AG08396 (cell line): Measurements from ENCODE around the gene NOTCH1.
A peak's percentile ranks its signal among the peaks of the same experiment; 100 is the strongest.

Source experiments
- DNase-seq: peaks from one replicate; pipeline ENCODE4 v3.0.0; 2012; ENCODE audit warnings: low spot score, mixed read lengths

The NOTCH1 gene

DNA sequence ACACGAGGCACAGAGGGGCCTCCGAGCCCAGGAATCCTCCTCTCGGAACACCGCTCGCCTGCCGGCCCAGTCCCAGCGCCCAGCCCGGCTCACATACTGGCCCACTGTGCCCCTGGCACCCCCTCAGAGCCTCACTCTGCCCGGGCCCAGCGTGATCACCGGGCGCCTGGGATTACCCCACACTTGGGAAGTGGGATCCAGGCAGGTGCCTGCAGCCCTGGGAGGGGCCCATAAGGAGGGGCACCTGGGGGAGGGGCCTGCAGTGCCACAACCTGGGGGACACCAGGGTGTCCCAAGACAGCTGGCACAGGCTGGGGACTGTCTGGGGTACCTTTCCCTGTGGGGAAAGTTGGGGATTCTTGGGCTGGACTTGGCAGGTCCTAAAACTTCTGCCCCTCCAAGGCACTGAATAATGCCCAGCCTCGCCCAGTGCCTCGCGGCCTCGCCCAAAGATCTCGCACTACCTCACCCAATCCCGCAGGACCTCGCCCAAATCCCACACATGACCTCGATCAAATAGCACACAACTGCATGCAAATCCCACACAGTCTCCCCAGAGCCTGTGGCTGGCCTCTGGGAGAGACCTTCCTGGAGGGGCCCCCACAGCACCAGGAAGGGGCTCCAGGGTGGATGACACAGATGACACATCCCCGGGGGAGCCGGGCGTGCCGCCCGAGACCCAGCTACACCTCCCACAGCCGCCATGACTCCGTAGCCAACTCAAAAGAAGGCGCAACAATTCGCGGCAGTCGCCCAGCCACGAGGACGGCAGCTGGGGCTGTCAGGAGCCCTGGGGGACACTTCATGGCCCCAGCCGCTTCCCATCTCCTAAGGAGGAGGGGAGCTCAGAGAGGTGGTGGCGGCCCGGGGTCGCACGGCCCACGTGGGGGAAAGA is 13.7 kb downstream of the NOTCH1 start:
- DNase-seq: no peak

DNA sequence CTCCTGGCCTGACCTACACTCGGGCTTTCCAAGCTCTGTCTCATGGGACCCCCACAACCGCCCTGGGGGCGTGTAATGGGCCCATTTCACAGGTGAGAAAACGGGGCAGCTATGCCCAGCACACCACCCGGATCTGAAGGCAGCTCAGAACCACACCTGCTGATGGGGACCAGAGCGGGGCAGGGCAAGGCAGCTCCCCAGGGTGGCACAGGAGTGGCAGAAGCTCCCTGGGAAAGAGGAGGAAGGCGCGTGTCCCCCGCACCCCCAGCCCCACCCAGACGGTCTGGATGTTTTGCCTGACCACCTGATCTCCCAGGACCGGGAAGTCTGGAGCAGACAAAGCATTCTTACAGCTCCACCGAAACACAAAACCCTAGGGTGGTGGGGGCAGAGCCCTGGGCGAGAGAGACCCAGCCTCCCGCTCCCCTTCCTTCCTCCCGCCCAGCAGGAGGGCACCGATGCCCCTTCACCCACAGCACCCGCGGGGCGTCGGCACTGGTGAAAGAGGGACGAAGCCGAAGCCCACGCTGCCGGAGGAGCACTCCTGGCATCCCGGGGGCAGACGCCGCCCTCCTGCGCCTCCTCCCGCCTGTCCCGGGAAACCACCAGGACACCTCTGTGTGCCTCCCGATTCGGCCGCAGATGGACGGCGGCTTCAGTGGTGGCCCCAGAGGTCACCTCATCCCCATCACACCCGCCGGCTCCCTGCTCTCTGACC is 14.5 kb downstream of the NOTCH1 start:
- DNase-seq: no peak

GRCh38 chr9:136530461-136531089 is 15.3 kb downstream of the NOTCH1 start:
- DNase-seq: no peak

DNA sequence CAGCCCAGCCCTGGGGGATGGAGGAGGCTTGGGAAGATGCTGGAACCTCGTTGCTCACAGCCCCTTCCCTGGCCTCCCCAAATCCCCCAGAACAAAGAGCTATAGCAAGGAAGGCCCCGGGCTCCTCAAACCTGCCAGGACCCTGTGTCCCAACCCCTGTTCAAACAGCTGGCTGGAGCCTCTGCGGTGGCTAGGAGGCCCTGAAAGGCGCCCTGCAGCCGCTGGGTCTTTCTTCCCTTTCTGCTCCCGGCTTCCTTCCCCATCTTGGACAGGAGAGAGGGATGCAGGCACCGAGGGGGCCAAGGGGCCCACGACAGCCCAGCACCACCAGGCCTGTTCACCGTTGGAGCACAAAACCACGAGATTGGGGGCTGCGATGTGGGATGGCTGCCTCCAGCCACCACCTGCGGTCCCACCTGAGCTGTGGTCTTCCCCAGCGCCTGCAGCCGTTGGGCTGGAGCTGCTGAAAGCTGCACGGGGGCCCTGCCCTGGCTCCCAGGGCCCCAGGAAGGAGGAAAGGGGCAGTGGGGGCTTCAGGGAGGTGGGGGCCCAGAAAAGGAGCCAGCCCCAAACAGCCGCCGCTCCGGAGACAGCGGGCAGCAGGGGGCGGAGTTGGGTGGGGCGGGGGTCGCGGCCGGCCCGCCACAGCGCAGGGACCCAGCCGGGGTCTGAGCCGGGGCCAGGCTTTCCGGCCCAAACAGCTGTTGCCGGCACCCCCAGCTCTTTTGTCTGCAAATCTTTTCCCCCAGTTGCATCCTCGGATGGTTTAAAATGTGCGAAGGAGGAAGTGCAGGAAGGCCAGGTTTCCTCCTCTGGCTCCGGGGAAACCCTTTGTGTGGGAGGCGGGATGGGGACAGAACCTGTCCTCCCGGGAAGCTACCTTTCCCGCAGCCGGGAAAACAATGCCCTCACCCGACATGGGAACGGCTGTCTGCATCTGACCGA is 16.1 kb downstream of the NOTCH1 start:
- no peak for DNase-seq

GRCh38 chr9:136528716-136529341 is 17.0 kb downstream of the NOTCH1 start:
- no peak for DNase-seq

DNA sequence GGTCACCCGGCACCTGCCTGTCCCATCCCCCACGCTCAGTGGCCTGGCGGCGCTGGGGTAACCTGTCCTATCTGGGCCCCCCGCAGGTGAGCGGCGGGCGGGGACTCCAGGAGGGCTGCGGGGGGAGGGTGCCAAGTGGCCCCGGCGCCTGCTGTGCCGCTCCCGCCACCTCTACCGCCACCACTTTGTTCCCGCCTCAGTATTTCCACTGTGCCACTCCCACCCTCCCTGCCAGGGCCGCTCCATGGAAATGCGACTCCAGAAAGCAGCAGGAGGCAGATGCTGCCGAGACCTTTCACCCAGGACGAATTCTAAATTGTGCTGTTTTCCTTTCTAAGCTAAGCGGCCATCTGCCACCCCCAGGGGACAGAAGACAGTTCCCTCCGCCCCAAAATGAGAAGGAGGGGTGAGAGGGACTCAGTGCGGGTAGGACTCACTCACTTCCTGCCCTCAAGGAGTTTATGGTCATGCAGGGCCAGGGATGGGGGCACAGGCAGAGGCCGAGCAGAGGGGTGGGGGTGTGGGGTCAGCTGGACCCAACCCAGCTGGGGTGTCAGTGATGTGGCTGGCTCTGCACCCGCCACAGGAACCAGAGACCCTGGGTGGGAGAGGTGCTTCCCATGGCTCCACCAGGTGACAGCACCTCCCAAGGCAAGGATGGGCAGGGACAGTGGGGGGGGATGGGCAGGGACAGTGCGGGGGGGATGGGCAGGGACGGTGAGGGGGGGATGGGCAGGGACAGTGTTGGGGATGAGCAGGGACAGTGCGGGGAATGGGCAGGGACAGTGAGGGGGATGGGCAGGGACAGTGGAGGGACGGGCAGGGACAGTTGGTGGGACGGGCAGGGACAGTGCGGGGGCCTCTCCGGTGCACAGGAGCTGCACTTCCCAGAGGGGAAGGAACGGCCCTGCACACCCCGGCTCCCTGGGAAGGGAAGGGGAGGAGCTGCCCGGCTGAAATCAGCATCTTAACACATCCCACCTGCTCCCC is 17.8 kb downstream of the NOTCH1 start:
- peak; percentile 85 for DNase-seq

DNA sequence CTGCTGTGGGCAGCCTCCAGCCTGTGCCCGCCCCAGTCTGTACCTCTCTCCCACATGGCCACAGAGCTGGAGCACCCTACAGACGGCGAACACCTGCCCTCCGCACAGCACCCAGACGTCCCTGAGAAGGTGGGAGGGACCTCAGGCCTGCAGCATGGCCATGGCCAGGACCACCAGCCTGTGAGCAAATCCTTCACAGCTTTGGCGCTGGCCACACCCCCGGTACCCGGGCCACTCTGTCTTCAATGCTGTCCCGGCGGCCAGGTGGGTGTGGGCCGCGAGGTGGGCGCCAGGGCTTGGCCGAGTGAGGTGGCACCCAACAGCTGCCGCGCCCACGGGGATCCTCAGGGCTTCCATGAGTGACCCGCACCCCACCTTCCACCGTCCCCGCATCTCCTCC is 18.7 kb downstream of the NOTCH1 start:
- no peak for DNase-seq

DNA sequence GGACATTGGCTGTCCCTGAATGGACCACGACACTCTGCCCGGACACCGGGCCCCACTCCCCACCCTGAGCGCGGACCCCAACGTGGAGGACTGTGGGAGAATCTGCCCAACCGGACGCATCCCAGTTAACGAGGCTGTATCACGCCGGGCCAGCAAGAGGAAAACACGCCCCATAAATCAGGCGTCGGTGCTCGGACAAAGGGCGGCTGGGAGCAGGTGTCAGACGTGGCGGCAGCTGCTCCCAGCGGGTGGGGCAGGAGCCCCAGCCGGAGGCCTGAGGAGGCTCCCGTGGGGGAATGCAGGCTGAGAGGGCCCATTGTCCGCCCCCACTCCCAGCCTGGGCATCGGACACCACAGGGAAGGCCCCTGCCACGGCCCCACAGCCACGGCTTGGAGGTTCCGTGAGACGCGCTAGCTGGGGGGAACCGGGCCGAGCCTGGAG is 19.2 kb downstream of the NOTCH1 start:
- DNase-seq: no peak

DNA sequence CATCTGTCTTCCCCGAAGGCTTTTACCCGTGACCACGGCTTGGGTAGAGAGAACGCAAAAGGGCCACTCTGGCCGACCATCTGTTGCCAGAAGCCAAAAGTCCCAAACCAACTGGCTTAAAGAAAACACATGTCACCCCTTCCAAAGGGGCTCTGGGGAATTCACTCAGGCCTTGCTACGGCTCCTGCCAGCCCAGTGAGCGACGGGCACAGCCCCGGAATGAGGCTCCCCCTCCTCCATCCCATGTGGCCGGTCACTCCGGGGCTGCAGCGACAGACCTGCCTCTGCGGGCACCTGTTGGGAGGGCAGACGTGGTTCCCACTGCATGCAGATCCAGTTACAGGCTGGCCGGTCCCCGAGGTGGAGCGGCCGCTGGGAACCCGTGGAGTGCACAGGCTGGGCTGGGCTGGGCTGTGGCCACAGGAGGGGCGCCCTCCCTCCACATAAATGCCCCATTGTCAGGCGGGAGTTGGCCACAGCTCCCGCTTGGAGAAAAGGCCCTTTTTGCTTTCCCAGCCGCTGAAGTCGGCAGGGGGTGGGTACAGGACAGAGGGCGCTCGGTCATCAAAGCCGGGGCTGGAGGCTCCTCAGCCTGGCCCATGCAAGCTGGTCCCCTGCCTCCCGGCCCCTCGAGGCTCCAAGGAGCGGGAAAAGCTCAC is 19.9 kb downstream of the NOTCH1 start:
- DNase-seq: no peak

DNA sequence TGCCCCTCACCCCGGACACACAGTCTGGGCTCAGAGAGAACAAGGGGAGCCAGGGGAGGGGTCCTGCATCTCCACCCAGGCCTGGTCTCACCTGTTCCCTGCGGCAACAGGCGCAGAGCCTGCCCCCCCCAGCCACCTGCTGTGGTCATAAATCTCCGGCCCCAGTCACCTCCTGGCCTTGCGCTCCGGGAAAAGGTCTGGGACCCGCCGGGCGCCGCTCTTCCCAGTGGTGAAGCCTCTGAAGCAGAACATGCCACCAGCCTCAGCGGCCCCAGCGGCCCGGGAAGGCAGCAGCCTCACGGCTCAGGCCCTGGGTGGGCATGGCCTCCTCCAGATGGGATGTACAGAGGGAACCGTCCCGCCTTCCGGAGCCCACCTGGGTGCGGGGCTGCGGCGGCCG is 20.6 kb downstream of the NOTCH1 start:
- DNase-seq: no peak

GRCh38 chr9:136522314-136523237 is 23.3 kb downstream of the NOTCH1 start:
- DNase-seq: no peak

DNA sequence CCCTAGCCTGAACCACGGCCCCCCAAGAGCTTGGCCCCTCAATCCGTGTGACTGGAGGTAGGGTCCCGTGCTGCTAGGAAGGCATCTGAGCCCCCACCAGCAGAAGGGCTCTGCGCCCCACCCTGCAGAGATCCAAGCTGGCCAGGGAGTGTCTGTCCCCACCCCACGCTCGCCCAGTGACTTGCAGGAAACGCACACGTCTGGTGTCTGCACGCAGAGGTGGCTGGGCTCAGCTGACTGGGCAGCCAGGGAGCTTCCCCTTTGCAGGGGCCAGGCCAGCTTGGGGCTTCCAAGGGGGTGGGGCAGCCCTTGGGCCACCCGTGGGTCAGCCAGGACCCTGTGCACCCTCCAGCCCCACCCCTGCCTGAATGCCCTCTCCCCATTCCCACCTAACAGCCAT is 24.3 kb downstream of the NOTCH1 start:
- no peak for DNase-seq

GRCh38 chr9:136520053-136520540 is 25.8 kb downstream of the NOTCH1 start:
- DNase-seq: no peak

GRCh38 chr9:136519263-136520052 is 26.4 kb downstream of the NOTCH1 start:
- DNase-seq: no peak

DNA sequence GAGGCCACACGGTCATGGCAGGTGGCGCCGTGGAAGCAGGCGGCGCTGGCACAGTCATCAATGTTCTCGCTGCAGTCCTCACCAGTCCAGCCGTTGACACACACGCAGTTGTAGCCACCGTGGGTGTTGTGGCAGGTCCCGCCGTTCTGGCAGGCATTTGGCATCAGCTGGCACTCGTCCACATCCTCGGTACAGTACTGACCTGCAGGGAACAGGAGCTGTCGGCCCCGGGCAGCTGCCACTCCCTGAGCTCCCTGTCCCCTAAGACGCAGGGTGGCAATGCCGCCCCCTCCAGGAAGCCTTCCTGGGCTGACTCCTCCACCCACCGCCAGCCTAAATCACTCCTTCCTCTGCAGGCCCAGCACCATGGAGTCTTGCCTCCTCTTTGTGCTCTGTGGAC is 27.2 kb downstream of the NOTCH1 start:
- no peak for DNase-seq

DNA sequence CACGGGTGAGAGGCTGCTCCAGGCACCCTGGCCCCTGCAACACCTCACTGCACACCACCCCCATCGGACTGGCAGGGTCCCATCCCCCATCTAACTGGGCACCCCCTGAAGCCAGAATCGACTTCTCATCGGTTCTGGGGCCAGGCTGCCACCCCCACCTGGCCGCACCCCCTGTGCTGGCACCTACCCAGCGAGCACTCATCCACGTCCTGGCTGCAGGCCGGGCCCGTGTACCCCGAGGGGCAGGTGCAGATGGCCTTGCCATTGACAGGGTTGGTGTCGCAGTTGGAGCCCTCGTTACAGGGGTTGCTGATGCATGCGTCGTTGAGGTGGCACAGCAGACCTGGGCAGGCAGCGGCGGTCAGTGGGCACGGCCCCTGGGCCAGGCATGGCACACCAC is 27.9 kb downstream of the NOTCH1 start:
- no peak for DNase-seq

GRCh38 chr9:136517012-136517743 is 28.7 kb downstream of the NOTCH1 start:
- DNase-seq: no peak
